GM03348 (cell line): ENCODE data around the gene ABHD2.

ENCODE experiments used
- DNase-seq: peaks from one replicate; pipeline ENCODE4 v3.0.0; 2012; ENCODE audit warnings: low spot score

ABHD2 gene

DNA sequence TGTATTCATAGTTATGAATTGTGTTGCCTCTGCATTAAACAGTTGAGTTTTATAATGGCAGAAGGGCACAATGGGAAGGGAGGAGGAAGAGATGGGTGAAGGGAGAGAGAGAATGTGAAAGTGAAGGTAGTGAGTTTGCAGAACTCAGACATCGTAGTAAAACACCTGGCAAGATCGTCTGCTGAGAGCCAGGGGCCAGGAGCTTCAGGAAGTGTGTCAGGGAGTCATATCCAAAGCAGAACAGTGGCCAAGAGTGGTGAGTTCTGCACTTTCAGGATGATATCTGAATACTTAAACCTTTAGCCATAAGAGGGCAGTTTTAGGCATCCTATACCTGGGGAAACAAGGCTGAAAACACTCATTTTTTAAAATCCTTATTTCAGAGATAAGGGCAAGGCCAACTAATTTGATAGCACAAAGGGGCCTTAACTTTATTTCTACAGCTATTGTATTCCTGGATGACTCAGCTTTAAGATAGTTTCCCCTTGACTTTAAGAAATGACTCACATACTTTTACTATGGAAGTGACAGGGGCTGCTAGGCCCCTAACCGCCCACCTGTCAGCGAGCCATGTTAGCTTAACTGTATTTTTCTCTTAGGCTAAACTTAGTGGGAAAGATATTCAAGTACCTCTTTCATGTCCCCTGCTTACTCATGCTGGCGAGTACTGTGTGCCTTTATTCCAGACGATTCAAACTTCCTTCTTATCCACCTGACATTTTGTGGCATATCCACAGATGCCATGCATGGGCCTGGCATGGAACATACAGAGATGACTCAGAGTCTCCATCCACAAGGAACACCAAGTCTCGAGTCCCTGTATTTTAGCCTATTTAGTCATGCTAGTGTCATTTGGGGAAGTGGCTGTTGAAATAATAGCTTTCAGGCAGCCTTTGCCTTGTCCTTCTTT lies 79.3 kb downstream of the ABHD2 start:
- peak; percentile 26 for DNase-seq

DNA sequence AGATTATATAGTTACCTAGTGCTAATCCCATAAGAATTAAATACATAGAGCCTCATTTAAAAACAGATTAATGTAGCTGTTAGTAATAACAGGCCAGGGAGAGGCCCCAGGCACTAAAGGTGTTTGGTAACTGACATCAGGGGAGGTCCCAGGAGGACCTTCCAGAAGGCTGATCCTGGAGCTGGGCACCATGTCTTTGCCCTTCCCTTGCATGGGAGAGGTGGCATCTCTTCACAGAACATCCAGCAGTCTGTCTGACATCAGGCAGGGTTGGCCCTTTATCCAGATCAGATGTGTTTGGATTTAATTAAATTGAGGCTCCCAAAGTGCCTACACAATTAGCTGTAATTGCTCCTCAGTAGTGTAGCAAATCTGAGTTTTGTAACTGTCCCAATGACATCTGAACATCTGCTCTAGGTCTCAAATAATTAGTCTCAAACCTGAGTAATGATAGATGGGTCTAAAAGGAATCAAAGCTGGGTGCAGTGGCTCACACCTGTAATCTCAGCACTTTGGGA lies 80.1 kb downstream of the ABHD2 start:
- DNase-seq = no peak

- DNase-seq = no peak
Measured at GRCh38 chr15:89170364-89170763, 82.1 kb downstream of the ABHD2 start.

DNA sequence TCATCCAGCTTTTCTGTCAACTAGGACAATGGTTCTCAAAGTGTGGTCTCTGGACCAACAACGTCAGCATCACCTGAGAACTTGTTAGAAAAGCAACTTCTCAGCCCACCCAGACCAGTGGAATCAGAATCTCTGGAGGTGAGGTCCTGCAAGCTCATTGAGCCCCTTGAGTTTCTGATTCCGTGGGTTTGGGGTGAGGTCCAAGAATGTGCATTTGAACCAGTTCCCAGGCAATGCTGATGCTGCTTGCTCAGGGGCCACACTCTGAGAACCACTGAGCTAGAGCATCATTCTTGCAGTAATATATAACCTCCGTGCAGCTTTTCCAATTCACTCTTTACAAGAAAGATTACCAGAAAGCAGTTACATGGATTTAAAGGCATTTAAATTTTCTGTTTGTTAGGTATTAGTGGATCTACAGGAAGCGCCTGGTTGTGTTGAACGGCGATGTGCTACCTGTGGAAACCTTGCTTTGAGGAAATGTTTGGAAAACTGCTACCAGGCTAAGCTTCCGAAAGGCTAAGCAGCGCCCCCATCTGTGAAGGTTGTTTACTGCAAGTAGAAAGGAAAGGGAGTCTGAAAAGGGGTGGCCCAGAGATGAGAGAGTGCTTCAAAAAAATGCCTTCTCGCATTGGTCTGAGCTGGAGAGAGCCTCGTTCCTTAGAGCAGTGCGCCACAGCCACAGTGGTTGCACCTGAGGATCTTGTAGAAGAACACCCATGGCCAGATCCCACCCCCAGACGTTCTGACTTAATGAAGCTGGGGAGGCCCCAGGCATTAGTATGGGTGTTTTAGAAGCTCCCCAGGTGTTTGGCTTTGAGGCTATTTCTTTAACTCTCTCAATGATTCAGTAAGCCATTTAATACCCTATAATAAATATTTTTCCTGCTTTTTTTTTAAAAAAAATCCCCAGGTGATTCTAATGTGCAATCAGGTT lies 83.1 kb downstream of the ABHD2 start:
- DNase-seq = peak; percentile 50

DNA sequence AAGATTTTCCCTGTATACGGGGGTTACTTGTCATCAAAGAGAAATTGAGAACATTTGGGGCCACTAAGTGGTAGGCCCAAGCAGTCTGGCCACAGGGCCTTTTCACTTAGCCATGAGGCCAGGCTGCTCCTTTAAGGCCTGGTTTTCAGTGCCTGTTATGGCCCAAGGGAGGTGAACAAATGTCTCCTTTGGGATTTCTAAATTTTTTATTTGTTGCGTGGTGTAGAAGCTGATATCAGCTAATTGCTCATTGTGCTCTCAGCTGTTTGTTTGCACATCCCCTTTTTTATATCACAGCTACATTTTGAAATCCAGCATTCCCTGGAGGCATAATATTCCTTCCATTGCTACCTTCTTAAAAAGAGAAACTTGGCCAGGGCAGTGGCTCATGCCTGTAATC lies 84.7 kb downstream of the ABHD2 start:
- DNase-seq = no peak

DNA sequence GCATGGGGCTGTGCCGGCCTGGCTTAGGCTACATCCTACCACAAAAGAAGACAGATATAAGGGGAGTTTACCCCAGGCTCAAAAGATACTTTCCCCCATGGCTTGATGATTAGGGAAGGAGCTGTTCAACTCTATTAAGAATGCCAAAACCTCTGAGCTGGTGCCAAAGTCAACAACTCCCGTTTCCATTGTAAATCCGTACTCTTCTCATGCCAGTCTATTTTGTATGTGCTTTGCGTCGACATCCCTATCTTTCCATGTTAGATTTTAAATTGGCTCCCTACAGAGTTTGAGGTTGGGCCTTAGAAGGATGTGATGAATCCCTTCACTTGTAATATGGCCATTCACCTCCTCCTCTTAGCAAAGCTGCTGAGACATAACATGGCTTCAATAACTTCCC lies 86.2 kb downstream of the ABHD2 start:
- no peak for DNase-seq

DNA sequence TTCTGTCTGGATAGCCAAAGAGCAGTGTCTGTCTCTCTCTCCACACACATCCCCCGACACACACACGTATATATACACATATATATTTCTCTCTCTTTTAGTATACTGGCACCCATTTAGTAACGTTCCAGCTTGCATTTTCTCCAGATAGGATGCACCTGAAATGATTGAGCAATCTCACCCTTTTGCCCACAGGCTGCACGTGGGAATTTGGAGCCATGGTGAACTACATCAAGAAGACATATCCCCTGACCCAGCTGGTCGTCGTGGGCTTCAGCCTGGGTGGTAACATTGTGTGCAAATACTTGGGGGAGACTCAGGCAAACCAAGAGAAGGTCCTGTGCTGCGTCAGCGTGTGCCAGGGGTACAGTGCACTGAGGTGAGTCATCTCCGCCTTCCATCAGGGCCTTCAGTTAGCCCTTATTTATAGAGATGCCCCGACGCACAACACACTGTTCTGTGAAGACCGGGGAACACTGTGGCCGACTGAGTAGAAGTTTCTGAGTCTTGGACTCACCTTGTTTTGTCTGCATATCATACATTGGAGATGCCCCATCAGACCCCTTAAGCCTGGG lies 87.4 kb downstream of the ABHD2 start:
- no peak for DNase-seq

DNA sequence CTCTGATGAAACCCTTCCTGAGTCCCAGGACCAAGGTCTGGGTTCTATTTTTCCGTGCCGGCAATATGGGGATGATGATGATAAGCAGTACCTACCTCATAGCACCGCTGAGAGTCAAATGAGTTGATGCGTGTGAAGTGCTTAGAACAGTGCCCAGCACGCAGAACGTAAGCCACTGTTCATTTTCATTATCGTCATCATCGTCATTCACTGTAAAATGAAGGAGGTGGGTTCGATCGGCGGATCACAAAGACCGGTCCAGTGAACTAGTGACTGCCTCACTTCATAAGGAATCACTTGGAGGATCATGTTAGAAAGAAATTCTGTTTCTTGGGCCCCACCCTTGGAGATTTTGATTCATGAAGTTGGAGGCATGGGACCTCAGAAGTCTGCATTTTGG lies 88.9 kb downstream of the ABHD2 start:
- no peak for DNase-seq

DNA sequence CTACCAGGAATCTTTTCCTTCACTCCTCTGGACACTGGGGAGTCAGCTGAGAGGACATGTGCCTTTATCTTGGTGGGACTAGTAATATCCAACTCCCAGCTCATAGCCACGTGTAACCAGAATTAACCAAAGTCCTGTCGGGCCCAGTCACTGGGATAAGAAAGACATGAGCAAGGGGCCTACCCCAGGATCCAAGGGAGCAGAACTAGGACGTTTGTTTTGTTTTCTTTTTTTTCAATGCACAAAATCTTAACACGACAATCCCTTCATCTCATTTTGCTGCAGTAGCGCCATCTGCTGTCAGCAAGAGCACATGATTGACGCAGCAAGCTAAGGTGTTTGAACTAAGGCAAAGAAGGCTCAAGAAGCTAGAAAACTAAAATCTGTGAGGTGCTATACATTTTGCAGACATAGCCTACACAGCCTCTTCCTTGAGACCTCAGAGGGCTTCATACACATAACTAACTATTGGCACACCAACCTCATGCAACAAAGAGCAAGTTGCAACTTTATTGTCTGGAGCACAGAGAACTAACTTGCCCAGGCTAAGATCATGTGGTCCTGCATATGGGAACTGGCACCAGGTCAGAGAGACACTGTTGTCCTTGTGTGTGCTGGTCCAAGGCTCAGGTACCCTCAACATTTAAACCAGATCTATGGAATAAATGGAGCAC lies 89.5 kb downstream of the ABHD2 start:
- DNase-seq = peak; percentile 80

GRCh38 chr15:89178307-89178977 lies 90.2 kb downstream of the ABHD2 start:
- no peak for DNase-seq

GRCh38 chr15:89179966-89180875 lies 92.0 kb downstream of the ABHD2 start:
- DNase-seq = no peak

DNA sequence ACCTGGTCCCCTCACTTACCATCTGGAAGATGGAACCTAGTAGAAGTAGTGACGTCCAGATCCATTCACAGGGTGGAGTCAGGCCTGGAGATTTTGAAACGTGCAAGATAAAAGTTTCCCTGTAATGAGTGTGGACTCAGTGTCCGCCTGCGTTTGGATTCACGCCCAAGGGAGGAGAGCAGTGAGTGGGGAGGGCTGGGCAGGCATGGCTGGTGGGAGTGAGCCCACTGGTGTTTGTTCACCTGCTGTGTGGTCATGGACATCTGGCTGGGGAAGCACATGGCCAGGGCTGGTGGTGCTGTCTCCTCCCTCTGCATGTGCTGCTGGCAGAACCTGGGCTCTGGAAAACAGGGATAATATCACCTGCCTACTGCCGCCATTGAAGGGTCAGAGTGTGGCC lies 96.1 kb downstream of the ABHD2 start:
- no peak for DNase-seq

DNA sequence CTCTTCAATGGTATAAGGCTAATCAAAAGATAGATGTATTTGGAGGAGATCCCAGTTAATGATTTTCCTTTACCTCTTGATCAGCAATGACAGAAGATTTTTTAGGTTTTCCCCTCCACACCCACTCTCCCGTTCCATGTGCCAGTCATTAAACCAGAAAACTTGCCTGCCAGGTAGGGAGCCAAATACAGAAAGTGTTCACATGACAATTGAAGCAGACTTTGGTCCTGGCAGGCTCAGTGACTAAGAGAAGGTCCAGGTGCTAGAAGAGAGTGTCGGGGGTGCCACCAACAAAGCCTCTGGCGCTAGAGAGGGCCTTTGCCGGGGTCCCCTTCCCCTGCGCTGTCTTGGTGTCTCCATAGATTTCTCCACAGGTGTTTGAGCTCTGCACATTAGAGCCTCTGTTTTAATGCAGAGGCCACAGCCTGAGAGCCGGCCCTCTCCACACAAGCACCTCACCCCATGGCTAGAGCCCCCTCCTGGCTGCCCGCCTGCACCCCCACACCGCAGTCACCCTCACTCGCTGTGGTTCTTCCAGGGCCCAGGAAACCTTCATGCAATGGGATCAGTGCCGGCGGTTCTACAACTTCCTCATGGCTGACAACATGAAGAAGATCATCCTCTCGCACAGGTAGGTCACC lies 96.8 kb downstream of the ABHD2 start:
- no peak for DNase-seq

DNA sequence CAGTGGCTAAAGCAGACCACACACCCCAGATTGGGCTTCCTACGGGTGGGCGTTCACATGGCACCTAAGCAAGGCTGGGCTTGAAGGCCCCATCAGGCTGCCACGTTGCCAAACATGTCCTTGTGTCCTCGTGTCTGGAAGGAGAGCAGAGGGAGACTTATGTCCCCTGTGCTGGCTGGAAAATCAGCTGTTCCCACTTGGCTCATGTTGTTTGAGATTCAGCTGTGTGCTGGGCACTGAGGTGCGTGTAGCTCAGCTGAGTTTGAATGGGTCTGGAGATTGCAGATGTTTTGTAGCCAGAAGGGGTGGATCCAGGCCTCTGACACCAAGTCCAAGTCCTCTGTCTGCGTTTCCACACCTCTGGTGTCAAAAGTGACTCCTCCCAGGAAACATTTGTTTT lies 98.5 kb downstream of the ABHD2 start:
- DNase-seq = no peak

DNA sequence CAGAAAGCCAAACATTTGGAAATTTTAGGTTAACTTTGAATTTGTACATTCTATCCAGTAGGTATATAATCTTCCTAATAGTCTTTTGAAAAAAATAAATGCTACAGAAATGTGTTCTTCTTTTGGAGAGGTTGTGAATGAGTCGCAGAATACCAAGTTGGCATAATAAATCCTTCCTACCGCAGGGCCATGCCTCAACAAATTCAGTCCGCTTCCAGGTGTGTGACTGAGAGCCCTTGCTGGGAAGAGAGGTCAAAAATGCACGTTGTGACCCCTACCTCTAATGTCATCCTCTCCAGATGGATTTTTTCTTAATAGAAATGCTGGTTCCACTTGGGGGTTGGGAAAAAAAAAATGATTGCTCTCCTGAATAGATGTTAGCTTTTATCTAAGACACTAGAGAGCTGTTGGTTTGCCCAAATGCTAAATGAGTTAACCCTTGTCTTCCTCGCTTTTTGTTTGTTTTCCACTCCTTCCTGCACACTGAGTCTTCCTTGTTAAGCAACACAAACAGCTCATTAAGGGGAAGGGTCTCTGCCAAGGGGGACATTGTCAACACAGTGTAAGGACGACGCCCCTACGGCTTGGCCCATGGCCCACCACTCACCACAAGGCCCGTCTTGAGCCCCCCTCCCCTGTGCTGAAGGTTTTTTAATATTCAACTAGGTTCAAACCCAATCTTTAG lies 99.2 kb downstream of the ABHD2 start:
- DNase-seq = no peak

DNA sequence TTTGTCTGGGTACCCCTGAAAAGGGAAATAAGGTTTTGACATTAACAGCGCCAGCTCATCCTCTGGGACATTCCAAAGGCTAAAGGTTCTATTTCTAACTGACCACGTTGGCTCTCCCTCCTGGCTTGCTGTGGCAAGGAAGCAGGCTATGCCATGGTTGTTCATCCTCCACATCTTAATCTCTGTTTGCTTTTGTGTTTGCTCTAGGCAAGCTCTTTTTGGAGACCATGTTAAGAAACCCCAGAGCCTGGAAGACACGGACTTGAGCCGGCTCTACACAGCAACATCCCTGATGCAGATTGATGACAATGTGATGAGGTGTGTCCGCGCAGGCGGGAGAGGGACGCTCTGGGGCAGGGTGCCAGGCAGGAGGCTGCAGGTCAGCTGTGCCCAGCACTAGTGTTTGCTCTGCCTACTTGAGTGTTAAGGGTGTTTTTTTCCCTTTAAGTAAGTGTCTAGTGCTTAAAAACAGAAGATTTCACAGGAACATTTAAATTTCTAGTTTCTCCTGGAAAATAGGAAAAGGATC lies 99.8 kb downstream of the ABHD2 start:
- no peak for DNase-seq

- DNase-seq = no peak
Measured at GRCh38 chr15:89192136-89192535, 103.9 kb downstream of the ABHD2 start.

GRCh38 chr15:89192766-89193165 lies 104.5 kb downstream of the ABHD2 start:
- DNase-seq = no peak

DNA sequence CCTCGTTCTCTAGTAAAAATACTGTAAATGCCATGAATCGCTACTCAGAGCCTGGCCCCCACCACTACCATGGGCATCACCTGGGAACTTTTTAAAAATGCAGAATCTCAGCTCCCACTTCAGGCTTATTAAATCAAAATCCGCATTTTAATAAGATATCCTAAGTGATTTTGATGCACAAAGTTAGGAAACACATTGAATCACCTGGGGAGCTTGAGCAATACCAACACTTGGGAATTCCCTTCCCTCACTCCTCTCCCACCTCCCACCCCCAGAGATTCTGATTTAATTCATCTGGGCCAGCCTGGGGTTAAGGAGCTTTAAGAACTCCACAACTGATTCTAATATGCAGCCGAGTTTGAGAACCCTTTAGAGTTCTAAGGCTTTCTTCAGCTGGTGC lies 106.4 kb downstream of the ABHD2 start:
- DNase-seq = no peak
